Activated T-helper 1 cell treated with Interleukin-2 at 50 U/mL for 16 hours (primary cell): ENCODE data around the gene PCDHGB6.
"Not testable (repeated sequence)": the region's sequence is repeated elsewhere in the genome, so short reads cannot be mapped to it uniquely, and the experiment has no call there.

Experiments used
- DNase-seq: peaks from one replicate; pipeline ENCODE4 v3.0.0-alpha.2; 2020; ENCODE audit warnings: low read depth

PCDHGB6 gene

GRCh38 chr5:141419074-141419880 is 11.5 kb downstream of the PCDHGB6 start:
- no peak for DNase-seq

- no peak for DNase-seq
Measured at GRCh38 chr5:141420855-141421488, 13.2 kb downstream of the PCDHGB6 start, which contains the start of gene PCDHGA11. PCDHGA11 (plus strand) TSS chr5:141421051; CDS start chr5:141421228, 177 bp downstream.

- DNase-seq, result no peak
Measured at GRCh38 chr5:141421489-141421855, 13.7 kb downstream of the PCDHGB6 start.

GRCh38 chr5:141422742-141423291 is 15.0 kb downstream of the PCDHGB6 start:
- no peak for DNase-seq

GRCh38 chr5:141427783-141428426 is 20.1 kb downstream of the PCDHGB6 start:
- DNase-seq, result no peak

- no peak for DNase-seq
Measured at GRCh38 chr5:141430332-141431113, 22.7 kb downstream of the PCDHGB6 start, which contains the start of gene PCDHGA12. PCDHGA12 (plus strand) TSS chr5:141430507; CDS start chr5:141430760, 253 bp downstream.

- no peak for DNase-seq
Measured at GRCh38 chr5:141431286-141431685, 23.5 kb downstream of the PCDHGB6 start.

GRCh38 chr5:141432308-141432707 is 24.5 kb downstream of the PCDHGB6 start:
- DNase-seq, result not testable (repeated sequence)

GRCh38 chr5:141432726-141433125 is 24.9 kb downstream of the PCDHGB6 start:
- DNase-seq, result not testable (repeated sequence)

- DNase-seq, result no peak
Measured at GRCh38 chr5:141434006-141434405, 26.2 kb downstream of the PCDHGB6 start.

- DNase-seq, result no peak
Measured at GRCh38 chr5:141437221-141437620, 29.4 kb downstream of the PCDHGB6 start.

- no peak for DNase-seq
Measured at GRCh38 chr5:141439411-141440141, 31.8 kb downstream of the PCDHGB6 start.

- DNase-seq, result no peak
Measured at GRCh38 chr5:141440341-141440740, 32.5 kb downstream of the PCDHGB6 start.

GRCh38 chr5:141441571-141442170 is 33.9 kb downstream of the PCDHGB6 start:
- DNase-seq, result no peak
